Dermis blood vessel endothelial cell (primary cell): Measurements from ENCODE around the gene TTF1. TPM values are rescaled to one million over a fixed set of nuclear protein-coding genes. Genes with fewer than 3 reads are reported as not detected.

ENCODE experiments used
- DNase-seq: peaks from one replicate; pipeline ENCODE4 v3.0.0; 2010
- total RNA-seq: library from RNA; depleted of rRNA; stranded (reverse); fragments of >200 nt; gene quantifications from 2 replicates; pipeline ENCODE4 v1.2.3, GENCODE V29; 2014

Gene TTF1
- total RNA-seq, 1 donor from 2014 or later, result 20.3 TPM

GRCh38 chr9:132365986-132366385, 40.7 kb downstream of the TTF1 start:
- DNase-seq, result no peak

- no peak for DNase-seq
Observed at GRCh38 chr9:132364068-132364467, 42.6 kb downstream of the TTF1 start.

- DNase-seq, result no peak
Observed at GRCh38 chr9:132357764-132358163, 48.9 kb downstream of the TTF1 start.

GRCh38 chr9:132356324-132356924, 50.2 kb downstream of the TTF1 start:
- no peak for DNase-seq

- DNase-seq, result peak; percentile 97
Observed at GRCh38 chr9:132354637-132355355, 51.8 kb downstream of the TTF1 start, which contains the start of gene SETX. TSS of gene SETX (minus strand) at chr9:132354986. CDS start at chr9:132349428, 5,558 bp downstream.

- DNase-seq, result no peak
Observed at GRCh38 chr9:132351404-132352045, 55.1 kb downstream of the TTF1 start.

- peak; percentile 38 for DNase-seq
Observed at GRCh38 chr9:132350861-132351315, 55.8 kb downstream of the TTF1 start.

GRCh38 chr9:132348676-132349075, 58.0 kb downstream of the TTF1 start:
- DNase-seq, result no peak

GRCh38 chr9:132346177-132346576, 60.5 kb downstream of the TTF1 start:
- DNase-seq, result no peak

GRCh38 chr9:132341177-132341840, 65.3 kb downstream of the TTF1 start:
- no peak for DNase-seq

GRCh38 chr9:132334364-132334763, 72.3 kb downstream of the TTF1 start:
- no peak for DNase-seq

GRCh38 chr9:132333556-132333955, 73.1 kb downstream of the TTF1 start:
- DNase-seq, result no peak

- DNase-seq, result no peak
Observed at GRCh38 chr9:132328580-132328979, 78.1 kb downstream of the TTF1 start.

GRCh38 chr9:132327537-132327936, 79.1 kb downstream of the TTF1 start:
- DNase-seq, result no peak

Other genes starting within 250 kb of the TTF1 start
- 0.05 TPM in 1 of 2 replicates, not detected in the other for gene NTNG2, start 244.8 kb downstream of the TTF1 start, total RNA-seq
- gene SETX, start 51.9 kb downstream of the TTF1 start, total RNA-seq, result 92.7 and 123 TPM in 2 replicates
- 0.05 and 0.34 TPM in 2 replicates for gene CFAP77, start 3.4 kb upstream of the TTF1 start, total RNA-seq
- not detected in 2 replicates for gene BARHL1, start 175.8 kb upstream of the TTF1 start, total RNA-seq